Cardiac septum (tissue), 1 donor: ENCODE measurements around the gene PIP4K2A. TPM values are rescaled to one million over a fixed set of nuclear protein-coding genes. Genes with fewer than 3 reads are reported as not detected.
"Not testable (repeated sequence)": the region's sequence is repeated elsewhere in the genome, so short reads cannot be mapped to it uniquely, and the experiment has no call there.

ENCODE experiments used
- DNase-seq: peaks from one replicate; pipeline ENCODE4 v3.0.0-alpha.2; 2020; ENCODE audit warnings: low spot score
- intact Hi-C: fragments of 100-400 bp; cut with DNase I; formaldehyde crosslinking; loops from one replicate; pipeline ENCODE4 v1.14.0; 2022
- total RNA-seq: library from RNA; stranded (reverse); fragmentation: NEBNext Ultra II Directional; extraction: Animal tissue kit (Norgen Biotek cat#: 25700); gene quantifications from one replicate; pipeline ENCODE4 v1.2.1, GENCODE V29; 2021
- donor health status: DM: no; HTN: no; CAD: no.

PIP4K2A gene
- total RNA-seq, 1 donor from 2014 or later = 20.0 TPM

- intact Hi-C loops = not testable (repeated sequence)
These were observed 206.2 kb downstream of the PIP4K2A start for GRCh38 chr10:22508214-22508613.

GRCh38 chr10:22505911-22506685 lies 208.3 kb downstream of the PIP4K2A start:
- DNase-seq = no peak
- intact Hi-C loops = no loop called here

More at GRCh38 chr10:22508214-22508613, 206.2 kb downstream of the PIP4K2A start:
- DNase-seq = not testable (repeated sequence)

- DNase-seq = no peak
- intact Hi-C loops = no loop called here
These were observed 209.6 kb downstream of the PIP4K2A start for GRCh38 chr10:22504766-22505165.

GRCh38 chr10:22503315-22504088 lies 210.9 kb downstream of the PIP4K2A start:
- intact Hi-C loops = no loop called here
- DNase-seq = no peak

- intact Hi-C loops = no loop called here
- DNase-seq = no peak
These were observed 212.5 kb downstream of the PIP4K2A start for GRCh38 chr10:22501863-22502262.

- intact Hi-C loops = no loop called here
- DNase-seq = no peak
These were observed 213.0 kb downstream of the PIP4K2A start for GRCh38 chr10:22501413-22501812.

GRCh38 chr10:22500656-22501340 lies 213.6 kb downstream of the PIP4K2A start:
- intact Hi-C loops = no loop called here
- no peak for DNase-seq

GRCh38 chr10:22499973-22500372 lies 214.4 kb downstream of the PIP4K2A start:
- DNase-seq, intact Hi-C loops: not testable (repeated sequence)

GRCh38 chr10:22495396-22495795 lies 219.0 kb downstream of the PIP4K2A start:
- intact Hi-C loops = no loop called here
- no peak for DNase-seq

GRCh38 chr10:22494007-22494406 lies 220.4 kb downstream of the PIP4K2A start:
- intact Hi-C loops = no loop called here

GRCh38 chr10:22491931-22492615 lies 222.3 kb downstream of the PIP4K2A start:
- intact Hi-C loops = no loop called here
- DNase-seq = no peak

More at GRCh38 chr10:22494007-22494406, 220.4 kb downstream of the PIP4K2A start:
- no peak for DNase-seq

GRCh38 chr10:22491480-22491879 lies 222.9 kb downstream of the PIP4K2A start:
- intact Hi-C loops = no loop called here
- no peak for DNase-seq

GRCh38 chr10:22489975-22490374 lies 224.4 kb downstream of the PIP4K2A start:
- intact Hi-C loops = no loop called here
- DNase-seq = no peak

GRCh38 chr10:22489467-22489866 lies 224.9 kb downstream of the PIP4K2A start:
- no peak for DNase-seq
- intact Hi-C loops = no loop called here

- intact Hi-C loops = no loop called here
These were observed 227.9 kb downstream of the PIP4K2A start for GRCh38 chr10:22486431-22486830.

More at GRCh38 chr10:22486431-22486830, 227.9 kb downstream of the PIP4K2A start:
- DNase-seq = no peak

Other genes starting within 250 kb of the PIP4K2A start
- 0.38 TPM for gene ARMC3, start 213.5 kb upstream of the PIP4K2A start, total RNA-seq